Measurements from ENCODE around the gene ADCY5. TPM values are rescaled to one million over a fixed set of nuclear protein-coding genes. Genes with fewer than 3 reads are reported as not detected.

The ADCY5 gene
- polyA plus RNA-seq, 10 donors: 2.9 to 5.2 (median 3.8) TPM

DNA sequence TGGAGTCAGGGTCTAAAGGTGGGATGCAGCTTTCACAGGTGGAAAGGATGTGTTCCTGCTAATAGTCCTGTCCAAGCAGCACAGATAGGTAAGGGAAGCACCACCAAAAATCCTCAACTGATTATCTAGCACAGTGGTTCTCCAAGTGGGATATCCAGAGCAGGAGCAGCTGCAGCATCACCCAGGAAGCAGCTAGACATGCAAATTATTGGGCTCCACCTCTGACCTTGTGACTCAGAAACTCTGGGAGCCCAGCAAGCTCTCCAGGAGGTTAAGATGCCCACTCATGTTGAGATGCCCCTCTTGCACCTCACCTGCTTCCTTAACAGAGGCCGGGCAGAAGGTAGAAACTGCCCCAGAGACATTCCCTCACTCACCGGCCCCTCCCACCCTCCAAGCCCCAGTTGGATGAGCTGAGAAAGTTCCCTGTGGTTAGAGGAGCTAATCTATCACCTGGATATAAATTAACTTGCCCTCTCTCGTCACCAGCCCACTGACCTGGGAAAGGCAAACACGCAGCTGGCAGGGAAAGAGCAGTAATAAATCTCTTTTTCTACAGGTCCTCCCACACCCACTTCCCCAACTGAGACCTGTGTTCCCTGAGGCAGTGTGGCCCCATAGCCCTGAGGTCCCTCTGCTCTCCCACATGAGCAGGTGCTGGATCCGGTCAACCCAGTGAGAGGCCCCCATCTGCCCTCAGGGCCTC, 39.3 kb downstream of the ADCY5 start:
- no peak for DNase-seq

GRCh38 chr3:123406598-123406997, 42.3 kb downstream of the ADCY5 start:
- DNase-seq: peak in 1 of 3 donors; percentile 38

- DNase-seq: no peak
Observed at GRCh38 chr3:123405936-123406510, 42.9 kb downstream of the ADCY5 start.

DNA sequence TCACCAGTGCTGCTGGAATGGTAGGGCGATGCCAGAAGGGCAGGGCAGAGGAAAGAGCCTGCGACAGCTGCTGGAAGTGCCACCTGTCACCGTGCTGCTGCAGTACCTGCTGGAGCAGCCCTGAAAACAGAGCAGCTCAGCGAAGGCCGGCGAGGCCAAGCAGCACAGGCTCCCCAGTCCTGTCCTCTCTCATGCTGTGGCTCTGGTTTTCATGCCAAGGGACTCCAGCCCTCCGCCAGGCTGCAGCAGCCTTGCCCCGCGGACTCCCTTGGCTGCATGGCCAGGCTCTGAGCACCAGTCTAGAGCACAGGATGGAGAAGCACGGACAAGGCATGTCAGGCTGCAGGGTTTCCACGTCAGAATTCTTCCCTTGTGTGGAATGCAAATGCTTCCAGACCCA, 43.9 kb downstream of the ADCY5 start:
- no peak for DNase-seq

DNA sequence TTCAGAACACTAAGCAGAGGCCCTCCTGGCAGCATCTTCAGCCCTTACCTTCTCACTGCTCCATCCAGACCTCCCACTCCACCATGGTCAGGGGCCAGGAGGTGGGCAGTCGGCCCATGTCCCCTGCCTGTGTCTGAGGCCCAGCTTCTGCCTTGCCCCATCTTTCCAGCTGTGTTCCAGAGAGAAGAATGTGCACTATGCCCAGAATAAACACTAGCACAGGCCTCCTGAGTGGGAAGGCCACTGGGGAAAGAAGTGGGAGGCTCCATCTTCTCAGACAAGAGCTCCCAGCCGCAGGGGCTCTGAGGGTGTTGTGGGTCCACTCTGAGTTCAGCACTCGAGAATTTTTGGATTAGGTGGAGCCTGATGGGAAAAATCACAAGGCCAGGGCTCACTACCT, 44.5 kb downstream of the ADCY5 start:
- DNase-seq: no peak

GRCh38 chr3:123401836-123402530, 46.9 kb downstream of the ADCY5 start:
- DNase-seq: peak in 1 of 3 donors; percentile 42

GRCh38 chr3:123400169-123400568, 48.7 kb downstream of the ADCY5 start:
- no peak for DNase-seq

GRCh38 chr3:123399653-123400052, 49.2 kb downstream of the ADCY5 start:
- DNase-seq: no peak

- no peak for DNase-seq
Observed at GRCh38 chr3:123397921-123398785, 50.7 kb downstream of the ADCY5 start.

DNA sequence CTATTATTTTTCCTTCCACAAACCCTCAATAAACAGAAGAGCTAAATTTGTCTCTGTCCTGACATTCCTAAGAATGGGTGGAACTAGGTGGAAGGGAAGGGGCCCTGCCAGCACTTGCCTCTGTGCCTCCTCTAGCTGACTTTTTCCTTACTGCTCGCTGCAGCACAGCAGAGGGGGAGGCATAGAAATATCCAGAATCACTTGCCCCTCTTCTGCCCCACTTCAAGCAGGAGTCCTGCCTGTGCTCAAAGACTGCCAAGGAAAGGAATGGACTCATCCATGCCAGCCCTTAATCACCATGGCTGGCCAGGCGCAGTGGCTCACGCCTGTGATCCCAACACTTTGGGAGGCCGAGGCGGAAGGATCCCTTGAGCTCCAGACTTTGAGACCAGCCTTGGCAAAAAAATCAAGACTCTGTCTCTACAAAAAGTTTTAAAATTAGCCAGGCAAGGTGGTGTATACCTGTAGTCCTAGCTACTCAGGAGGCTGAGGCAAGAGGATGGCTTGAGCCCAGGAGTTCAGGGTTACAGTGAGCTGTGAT, 51.8 kb downstream of the ADCY5 start:
- DNase-seq: no peak

DNA sequence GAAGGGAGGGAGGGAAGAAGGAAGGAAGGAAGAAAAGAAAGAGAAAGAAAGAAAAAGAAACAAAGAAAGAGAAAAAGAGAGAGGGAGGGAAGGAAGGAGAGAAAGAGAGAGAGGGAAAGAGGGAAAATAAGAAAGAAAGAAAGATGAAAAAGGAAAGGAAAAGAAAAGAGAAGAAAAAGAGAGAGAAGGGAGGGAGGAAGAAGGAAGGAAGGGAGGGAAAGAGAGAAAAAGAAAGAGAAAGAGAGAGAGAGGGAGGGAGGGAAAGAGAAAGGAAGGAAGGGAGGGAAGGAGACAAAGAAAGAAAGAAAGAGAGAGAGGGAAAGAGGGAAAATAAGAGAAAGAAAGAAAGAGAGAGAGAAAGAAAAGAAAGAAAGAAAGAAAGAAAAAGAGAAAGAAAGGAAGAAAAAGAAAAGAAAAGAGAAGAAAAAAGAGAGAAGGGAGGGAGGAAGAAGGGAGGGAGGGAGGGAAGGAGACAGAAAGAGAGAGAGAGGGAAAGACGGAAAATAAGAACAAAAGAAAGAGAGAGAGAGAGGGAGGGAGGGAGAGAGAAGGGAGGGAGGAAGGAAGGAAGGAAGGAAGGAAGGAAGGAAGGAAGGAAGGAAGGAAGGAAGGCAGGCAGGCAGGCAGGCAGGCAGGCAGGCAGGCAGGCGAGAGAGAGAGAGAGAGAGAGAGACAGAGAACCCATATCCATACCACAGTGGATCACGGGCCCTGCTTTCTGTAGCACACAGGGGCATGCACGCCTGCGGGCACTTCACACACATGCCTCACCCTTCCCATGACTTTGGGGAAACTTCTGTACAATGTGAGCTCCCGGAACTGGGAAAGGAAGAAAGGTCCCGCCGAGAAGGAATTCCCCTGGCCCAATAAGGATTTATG, 52.5 kb downstream of the ADCY5 start:
- no peak for DNase-seq

DNA sequence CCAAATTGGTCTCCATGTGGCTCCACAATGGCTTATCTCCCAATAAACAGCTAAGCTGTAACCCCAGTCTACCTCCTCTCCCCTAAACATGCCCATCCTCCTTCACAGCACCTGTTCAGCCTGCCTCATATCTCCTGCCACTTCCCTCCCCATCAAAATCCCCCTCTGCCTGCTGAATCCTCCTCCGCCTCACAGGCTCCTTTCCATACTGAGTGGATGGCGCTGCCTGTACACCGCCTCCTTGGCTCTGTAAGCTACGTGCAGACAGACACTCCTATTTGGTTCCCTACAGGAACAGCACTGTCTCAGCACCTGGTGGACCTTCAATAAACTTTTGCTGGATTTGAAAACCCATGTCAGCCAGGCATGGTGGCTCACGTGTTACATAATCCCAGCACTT, 53.7 kb downstream of the ADCY5 start:
- DNase-seq: no peak

DNA sequence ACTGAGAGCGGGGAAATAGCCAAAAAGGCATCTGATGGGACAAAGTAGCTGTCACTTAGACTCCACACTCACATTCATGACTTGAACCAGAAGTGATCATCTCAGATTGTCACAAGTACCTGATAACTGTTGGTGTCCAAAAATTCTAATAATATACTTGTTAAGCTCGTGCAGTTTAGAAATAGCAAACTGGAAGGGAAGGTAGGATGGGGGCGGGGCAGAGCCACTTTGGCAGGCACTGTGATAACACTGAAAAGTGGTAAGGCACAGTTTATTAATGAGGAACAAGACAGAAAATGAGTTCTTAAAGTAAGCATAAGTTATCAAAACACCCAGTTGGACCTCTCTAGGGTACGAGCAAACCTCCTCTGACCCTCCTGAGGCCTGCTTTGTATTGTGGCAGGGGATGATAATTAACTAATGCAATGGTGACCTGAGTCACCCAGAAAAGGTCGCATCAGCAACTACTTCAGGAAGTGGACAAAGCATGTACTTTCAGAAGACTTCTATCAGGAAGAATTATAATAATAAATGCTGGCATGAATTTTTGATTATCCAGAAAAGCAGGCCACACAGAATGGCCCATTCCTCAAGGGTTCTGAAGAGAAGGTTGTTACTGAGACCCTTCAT, 54.4 kb downstream of the ADCY5 start:
- no peak for DNase-seq

GRCh38 chr3:123392871-123393620, 55.8 kb downstream of the ADCY5 start:
- DNase-seq: no peak

GRCh38 chr3:123392368-123392767, 56.5 kb downstream of the ADCY5 start:
- no peak for DNase-seq

- peak in 1 of 3 donors; percentile 57 for DNase-seq
Observed at GRCh38 chr3:123390865-123391600, 57.9 kb downstream of the ADCY5 start.

GRCh38 chr3:123389628-123389918, 59.3 kb downstream of the ADCY5 start:
- DNase-seq: no peak

DNA sequence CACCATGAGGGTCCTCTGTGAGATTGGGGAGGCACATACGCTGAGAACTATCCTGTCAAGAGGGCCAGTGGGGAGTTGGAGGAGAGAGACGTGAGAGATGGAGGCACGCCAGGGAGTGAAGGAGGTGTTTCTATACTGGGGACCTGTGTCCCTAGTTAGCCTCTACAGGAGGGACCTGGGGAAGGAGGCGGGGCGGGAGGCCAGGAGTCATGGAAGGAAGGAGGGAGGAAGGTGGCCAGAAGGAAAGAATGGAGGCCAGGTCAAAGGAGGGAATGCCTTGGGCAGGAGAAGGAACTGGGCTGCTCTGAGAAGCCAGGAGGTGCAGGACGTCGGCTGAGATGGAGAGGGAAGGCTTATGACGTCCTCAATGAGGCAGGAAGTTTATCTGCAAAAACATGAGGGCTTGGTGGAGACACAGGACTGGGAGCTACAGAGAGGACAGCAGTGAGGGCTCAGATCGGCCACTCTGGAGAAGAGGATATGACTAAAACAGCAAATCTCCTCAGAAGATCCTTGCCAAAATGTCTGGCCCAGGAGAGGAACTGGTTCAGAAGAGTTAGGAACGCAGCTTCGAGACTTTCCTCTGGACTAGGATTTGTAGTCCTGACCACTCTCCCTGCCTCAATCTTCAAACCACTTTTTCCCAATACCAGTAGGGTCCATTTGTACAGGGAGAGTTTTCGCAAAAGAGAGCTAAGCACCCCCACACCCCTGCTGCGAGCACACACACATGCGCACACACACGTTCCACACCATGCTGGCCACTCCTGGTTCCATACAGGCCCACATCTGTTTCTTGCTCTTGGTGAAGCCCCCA, 59.9 kb downstream of the ADCY5 start:
- peak in 1 of 3 donors; percentile 45 for DNase-seq
